GM21360 (cell line): ENCODE measurements around the gene FAM163B.

Experiments
- ATAC-seq: cut with Tn5 transposase; IDR thresholded peaks from one replicate; pipeline ENCODE4 v1.9.1; 2021; ENCODE audit warnings: mild to moderate bottlenecking, moderate library complexity; ENCODE audit not compliant: unreplicated experiment

FAM163B gene

DNA sequence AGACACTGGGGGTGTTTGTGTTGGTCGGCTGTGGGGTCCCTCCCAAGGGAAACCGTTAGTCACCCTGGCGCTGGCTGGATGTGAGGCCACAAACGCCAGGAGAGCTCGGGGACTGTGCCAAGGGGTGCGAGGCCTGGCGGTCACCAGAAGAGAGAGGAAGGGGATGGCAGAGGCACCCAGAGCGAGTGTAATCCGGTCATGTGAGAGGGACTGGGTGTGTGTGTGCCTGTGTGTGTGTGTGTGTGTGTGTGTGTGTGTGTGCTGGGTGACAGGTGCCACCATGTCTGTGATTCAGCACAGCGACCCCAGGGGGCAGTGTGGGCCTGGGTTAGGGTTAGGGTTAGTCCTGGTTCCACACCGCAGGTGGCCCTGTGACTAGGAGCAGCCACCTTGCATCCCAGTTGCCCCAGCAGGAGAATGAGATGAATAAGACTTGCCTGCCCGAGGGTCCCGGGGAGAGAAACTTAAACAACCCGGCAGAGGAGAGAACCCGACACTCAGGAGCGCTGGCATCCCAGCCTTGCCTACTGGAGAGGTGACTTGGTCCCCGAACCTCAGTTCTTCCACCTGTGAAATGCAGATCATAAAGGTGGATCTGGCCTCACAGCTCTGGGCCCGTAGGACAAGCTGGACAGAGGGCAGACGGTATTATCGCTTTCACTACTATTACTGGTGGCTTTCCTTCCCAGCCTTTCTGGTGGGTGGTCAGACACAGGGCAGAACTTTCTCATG is 76.1 kb downstream of the FAM163B start:
- no peak for ATAC-seq

- ATAC-seq: no peak
Observed at GRCh38 chr9:133531293-133531692, 77.9 kb downstream of the FAM163B start.

DNA sequence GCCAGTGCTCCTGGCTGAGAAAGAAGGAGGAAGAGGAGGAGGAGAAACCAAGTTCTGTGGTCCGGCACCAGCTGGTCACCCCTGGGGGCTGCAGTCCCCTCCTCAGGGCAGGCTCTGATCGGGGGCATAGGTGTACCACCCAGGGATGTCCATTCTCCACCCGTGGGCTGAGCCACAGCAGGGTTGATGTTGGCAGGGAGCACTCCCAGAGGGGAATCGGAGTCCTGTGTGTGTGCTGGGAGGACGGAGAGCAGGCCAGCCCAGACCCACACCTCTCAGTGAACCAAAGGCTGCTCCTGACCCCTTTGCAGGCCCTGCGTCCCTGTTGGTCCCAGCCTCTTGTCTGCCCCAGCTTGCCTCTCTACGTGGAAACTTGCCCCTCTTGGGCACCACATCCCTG is 79.3 kb downstream of the FAM163B start:
- ATAC-seq: no peak

DNA sequence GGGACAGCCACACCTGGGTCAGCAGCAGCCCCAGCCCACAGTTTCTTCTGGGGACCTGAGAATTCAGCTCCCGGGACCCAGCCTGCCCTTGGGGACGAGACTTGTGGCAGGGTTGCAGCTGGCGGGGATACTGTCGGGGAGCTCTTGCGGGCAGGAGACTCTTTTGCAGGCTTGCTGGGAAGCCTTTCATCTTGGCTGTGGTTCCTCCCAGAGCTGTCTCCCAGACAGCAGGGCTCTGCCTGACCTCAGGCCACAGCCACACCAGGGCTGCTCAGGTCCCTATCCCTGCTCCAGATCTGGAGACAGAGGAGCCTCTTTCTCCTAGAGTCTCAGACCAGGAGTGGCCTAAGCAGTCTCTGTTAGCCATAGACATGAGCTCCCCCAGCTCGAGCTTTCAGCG is 79.7 kb downstream of the FAM163B start:
- no peak for ATAC-seq

DNA sequence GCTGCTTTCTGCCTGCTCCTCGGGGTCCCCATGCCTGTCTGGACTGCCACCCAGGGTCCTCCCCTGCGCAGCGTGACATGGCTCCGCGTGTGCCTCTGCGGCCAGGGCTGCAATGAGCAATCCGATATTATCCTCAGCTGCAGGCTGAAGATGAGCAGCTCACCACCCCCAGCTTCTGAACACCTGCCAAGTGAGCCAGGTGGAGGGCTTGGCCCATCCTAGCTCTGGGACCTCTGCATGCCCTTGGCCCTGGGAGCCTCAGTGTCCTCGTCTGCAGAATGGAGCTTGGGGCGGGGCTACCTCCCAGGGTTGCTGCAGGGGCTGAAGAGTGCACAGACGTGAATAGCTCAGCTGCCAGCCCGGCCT is 80.3 kb downstream of the FAM163B start:
- ATAC-seq: no peak

- ATAC-seq: no peak
Observed at GRCh38 chr9:133528001-133528875, 81.0 kb downstream of the FAM163B start.

DNA sequence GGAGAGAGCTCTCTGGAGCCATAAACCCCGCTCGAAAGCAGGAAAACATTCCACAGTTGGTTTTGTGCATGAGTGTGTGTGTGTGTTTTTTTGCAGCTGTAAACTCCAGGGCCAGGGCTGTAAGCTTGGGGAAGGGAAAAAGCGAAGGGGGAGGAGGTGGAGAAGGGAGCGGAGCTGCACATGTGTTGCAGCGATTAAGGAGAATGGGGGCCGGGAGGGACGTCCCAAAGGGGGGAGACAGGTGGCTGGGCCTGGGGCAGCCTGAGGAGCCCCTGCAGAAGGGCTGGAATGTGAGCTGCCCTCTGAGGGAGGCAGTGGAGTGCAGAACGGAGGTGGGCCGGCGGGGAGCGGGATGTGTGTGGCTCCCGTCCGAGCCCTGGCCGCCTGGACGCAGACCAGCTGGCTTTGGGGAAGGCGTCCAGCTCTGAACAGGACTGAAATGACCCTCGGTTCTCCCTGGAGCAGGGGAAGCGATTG is 81.7 kb downstream of the FAM163B start:
- no peak for ATAC-seq
